Measurements from ENCODE around the gene DOLK.
"Not testable (repeated sequence)": the region's sequence is repeated elsewhere in the genome, so short reads cannot be mapped to it uniquely, and the experiment has no call there.

DOLK gene

GRCh38 chr9:128947527-128948301 lies at the start of gene DOLK, which contains the start of gene NUP188:
Gene DOLK (minus strand): TSS chr9:128947603. CDS start chr9:128947303, 300 bp downstream.
Gene NUP188 (plus strand): TSS chr9:128947699. CDS start chr9:128947720, 21 bp downstream.
- DNase-seq: peak; percentile 96

GRCh38 chr9:128995791-128996190 lies 48.4 kb upstream of the DOLK start:
- no peak for DNase-seq

GRCh38 chr9:128992995-128993394 lies 45.6 kb upstream of the DOLK start:
- DNase-seq: peak; percentile 46

GRCh38 chr9:128987805-128988204 lies 40.4 kb upstream of the DOLK start:
- no peak for DNase-seq

- no peak for DNase-seq
Measured at GRCh38 chr9:128986671-128987070, 39.3 kb upstream of the DOLK start.

GRCh38 chr9:128983536-128983935 lies 36.1 kb upstream of the DOLK start:
- no peak for DNase-seq

- DNase-seq: no peak
Measured at GRCh38 chr9:128979111-128979510, 31.7 kb upstream of the DOLK start.

GRCh38 chr9:128972956-128973355 lies 25.6 kb upstream of the DOLK start:
- DNase-seq: no peak

- no peak for DNase-seq
Measured at GRCh38 chr9:128969491-128969890, 22.1 kb upstream of the DOLK start.

- not testable (repeated sequence) for DNase-seq
Measured at GRCh38 chr9:128961403-128961802, 14.0 kb upstream of the DOLK start.

GRCh38 chr9:128947277-128947526 lies 201 bp downstream of the DOLK start:
- DNase-seq: no peak

- peak; percentile 51 for DNase-seq
Measured at GRCh38 chr9:128946571-128947276, 679 bp downstream of the DOLK start.

- no peak for DNase-seq
Measured at GRCh38 chr9:128945798-128946501, 1.5 kb downstream of the DOLK start.

- not testable (repeated sequence) for DNase-seq
Measured at GRCh38 chr9:128944966-128945365, 2.4 kb downstream of the DOLK start.

- DNase-seq: no peak
Measured at GRCh38 chr9:128943832-128944620, 3.4 kb downstream of the DOLK start.

- no peak for DNase-seq
Measured at GRCh38 chr9:128940946-128941755, 6.3 kb downstream of the DOLK start.

GRCh38 chr9:128940271-128940921 lies 7.0 kb downstream of the DOLK start:
- DNase-seq: no peak

- no peak for DNase-seq
Measured at GRCh38 chr9:128937310-128938165, 9.9 kb downstream of the DOLK start.

GRCh38 chr9:128936171-128936865 lies 11.1 kb downstream of the DOLK start:
- no peak for DNase-seq

GRCh38 chr9:128933731-128934130 lies 13.7 kb downstream of the DOLK start:
- no peak for DNase-seq
